ENCODE data around the gene ZFP1. TPM values are rescaled to one million over a fixed set of nuclear protein-coding genes. Genes with fewer than 3 reads are reported as not detected.

ZFP1 gene
- total and polyA plus RNA-seq, 9 of the 15 experiments (the other 6 are each of a cell fraction or from before 2014, with no cell fraction given) = 2.6 to 14.7 (median 11.6) TPM

- peak; percentile 82 for TF ChIP-seq E2F1 (CRISPR knock-in tag; IDR thresholded peaks at IDR 0.05)
- peak; percentile 84 for TF ChIP-seq SP1 (CRISPR knock-in tag; IDR thresholded peaks at IDR 0.05)
- no peak for TF ChIP-seq MAFF (IDR thresholded peaks at IDR 0.05; ENCODE audit: low read length)
- TF ChIP-seq E2F8 (IDR thresholded peaks at IDR 0.05; ENCODE audit: low read depth, partially characterized antibody) = peak; percentile 64
- TF ChIP-seq NEUROD1 (IDR thresholded peaks at IDR 0.05; ENCODE audit: borderline replicate concordance, low read depth, low read length, partially characterized antibody) = peak; percentile 47
- TF ChIP-seq SRF (CRISPR knock-in tag; IDR thresholded peaks at IDR 0.05) = peak in 1 of 2 experiments; percentile 69; a peak in 1 of 4 replicates
- TF ChIP-seq PCBP1 (IDR thresholded peaks at IDR 0.05; ENCODE audit: low read depth, low read length, poor library complexity, severe bottlenecking) = peak; percentile 82
- peak; percentile 51; the same call in 1 of the 2 replicates for TF ChIP-seq SOX6 (IDR thresholded peaks at IDR 0.05)
- TF ChIP-seq NR2C1 (IDR thresholded peaks at IDR 0.05) = no peak
- peak; percentile 40; the same call in 1 of the 2 replicates for TF ChIP-seq NR2C1 (tag; IDR thresholded peaks at IDR 0.05)
- TF ChIP-seq C11orf30 (IDR thresholded peaks at IDR 0.05; ENCODE audit: low read depth) = no peak
- TF ChIP-seq ZNF583 (CRISPR knock-in tag; IDR thresholded peaks at IDR 0.05) = peak; percentile 50; the same call in 1 of the 2 replicates
- TF ChIP-seq MTA3 (IDR thresholded peaks at IDR 0.05; ENCODE audit: borderline replicate concordance) = peak; percentile 82; the same call in 1 of the 2 replicates
- no peak for TF ChIP-seq ZMIZ1 (IDR thresholded peaks at IDR 0.05; ENCODE audit: low read depth in 2 of 2, low read length in 2 of 2)
- TF ChIP-seq NR2F6 (CRISPR knock-in tag; IDR thresholded peaks at IDR 0.05) = no peak
- TF ChIP-seq ETS1 (conservative IDR thresholded peaks at IDR 0.05; ENCODE audit: control insufficient read depth, low read depth, low read length) = peak; percentile 84
- peak; percentile 96 for TF ChIP-seq HCFC1 (IDR thresholded peaks at IDR 0.05; ENCODE audit: low read depth, low read length)
- TF ChIP-seq ZNF780A (CRISPR knock-in tag; IDR thresholded peaks at IDR 0.05) = no peak
- TF ChIP-seq ZNF197 (CRISPR knock-in tag; IDR thresholded peaks at IDR 0.05; ENCODE audit: low read depth) = peak; percentile 92; the same call in 1 of the 2 replicates
Measured at GRCh38 chr16:75148311-75149195, at the start of gene ZFP1 (continued).

Measured in K562 (cell line).